Measurements from ENCODE around the gene MOB1B.

DNA sequence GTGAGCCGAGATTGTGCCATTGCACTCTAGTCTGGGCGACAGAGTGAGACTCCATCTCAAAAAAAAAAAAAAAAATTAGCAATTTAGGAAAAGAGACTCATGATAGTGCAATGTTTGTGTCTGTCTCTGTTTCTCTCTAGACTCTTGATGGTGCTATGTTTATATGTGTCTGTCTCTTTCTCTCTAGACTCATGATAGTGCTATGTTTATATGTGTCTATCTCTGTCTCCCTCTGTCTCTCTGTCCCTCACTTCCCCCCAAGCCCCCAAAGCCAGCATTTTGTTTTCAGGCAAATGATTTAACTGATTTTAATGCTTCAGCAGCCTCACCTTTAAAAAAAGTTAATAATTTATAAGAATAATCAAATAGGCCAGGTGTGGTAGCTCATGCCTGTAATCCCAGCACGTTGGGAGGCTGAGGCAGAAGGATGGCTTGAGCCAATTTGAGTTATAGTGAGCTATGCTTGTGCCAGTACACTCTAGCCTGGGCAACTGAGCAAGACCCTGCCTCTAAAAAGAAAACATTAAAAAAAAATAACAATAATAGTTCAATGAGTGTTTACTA, 6.9 kb downstream of the MOB1B start:
- TF ChIP-seq MAFF (IDR thresholded peaks at IDR 0.05; ENCODE audit: low read depth, low read length) (no peak), RELA (CRISPR knock-in tag; IDR thresholded peaks at IDR 0.05) (no peak), ZNF101 (CRISPR knock-in tag; IDR thresholded peaks at IDR 0.05; ENCODE audit: borderline replicate concordance, low read depth) (no peak), ATF2 (CRISPR knock-in tag; IDR thresholded peaks at IDR 0.05) (no peak), ZSCAN29 (CRISPR knock-in tag; conservative IDR thresholded peaks at IDR 0.05) (no peak), CCAR2 (optimal IDR thresholded peaks at IDR 0.05; ENCODE audit: low read depth, low read length) (no peak), POLR2AphosphoS5 (IDR thresholded peaks at IDR 0.05; ENCODE audit: low read depth, low read length) (no peak), SIX1 (CRISPR knock-in tag; IDR thresholded peaks at IDR 0.05; ENCODE audit: borderline replicate concordance) (no peak), ZBTB7A (CRISPR knock-in tag; IDR thresholded peaks at IDR 0.05) (no peak), POLR2A (IDR thresholded peaks at IDR 0.05; ENCODE audit: insufficient read depth in 1 of 2, low read depth in 2 of 2, low read length in 2 of 2) (no peak), YY1 (IDR thresholded peaks at IDR 0.05; ENCODE audit: insufficient read depth, insufficient replicate concordance, low read depth, low read length) (no peak), ZNF274 (CRISPR knock-in tag; IDR thresholded peaks at IDR 0.05) (no peak)
- TF ChIP-seq, protein P1, sequence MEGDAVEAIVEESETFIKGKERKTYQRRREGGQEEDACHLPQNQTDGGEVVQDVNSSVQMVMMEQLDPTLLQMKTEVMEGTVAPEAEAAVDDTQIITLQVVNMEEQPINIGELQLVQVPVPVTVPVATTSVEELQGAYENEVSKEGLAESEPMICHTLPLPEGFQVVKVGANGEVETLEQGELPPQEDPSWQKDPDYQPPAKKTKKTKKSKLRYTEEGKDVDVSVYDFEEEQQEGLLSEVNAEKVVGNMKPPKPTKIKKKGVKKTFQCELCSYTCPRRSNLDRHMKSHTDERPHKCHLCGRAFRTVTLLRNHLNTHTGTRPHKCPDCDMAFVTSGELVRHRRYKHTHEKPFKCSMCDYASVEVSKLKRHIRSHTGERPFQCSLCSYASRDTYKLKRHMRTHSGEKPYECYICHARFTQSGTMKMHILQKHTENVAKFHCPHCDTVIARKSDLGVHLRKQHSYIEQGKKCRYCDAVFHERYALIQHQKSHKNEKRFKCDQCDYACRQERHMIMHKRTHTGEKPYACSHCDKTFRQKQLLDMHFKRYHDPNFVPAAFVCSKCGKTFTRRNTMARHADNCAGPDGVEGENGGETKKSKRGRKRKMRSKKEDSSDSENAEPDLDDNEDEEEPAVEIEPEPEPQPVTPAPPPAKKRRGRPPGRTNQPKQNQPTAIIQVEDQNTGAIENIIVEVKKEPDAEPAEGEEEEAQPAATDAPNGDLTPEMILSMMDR (CRISPR knock-in tag; IDR thresholded peaks at IDR 0.05): no peak
- TF ChIP-seq, protein P2, sequence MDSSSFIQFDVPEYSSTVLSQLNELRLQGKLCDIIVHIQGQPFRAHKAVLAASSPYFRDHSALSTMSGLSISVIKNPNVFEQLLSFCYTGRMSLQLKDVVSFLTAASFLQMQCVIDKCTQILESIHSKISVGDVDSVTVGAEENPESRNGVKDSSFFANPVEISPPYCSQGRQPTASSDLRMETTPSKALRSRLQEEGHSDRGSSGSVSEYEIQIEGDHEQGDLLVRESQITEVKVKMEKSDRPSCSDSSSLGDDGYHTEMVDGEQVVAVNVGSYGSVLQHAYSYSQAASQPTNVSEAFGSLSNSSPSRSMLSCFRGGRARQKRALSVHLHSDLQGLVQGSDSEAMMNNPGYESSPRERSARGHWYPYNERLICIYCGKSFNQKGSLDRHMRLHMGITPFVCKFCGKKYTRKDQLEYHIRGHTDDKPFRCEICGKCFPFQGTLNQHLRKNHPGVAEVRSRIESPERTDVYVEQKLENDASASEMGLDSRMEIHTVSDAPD (CRISPR knock-in tag; IDR thresholded peaks at IDR 0.05): no peak
